Neural progenitor cell (in vitro differentiated cells): ENCODE measurements around the gene CSF2. TPM values are rescaled to one million over a fixed set of nuclear protein-coding genes. Genes with fewer than 3 reads are reported as not detected.

ENCODE experiments used
- DNase-seq: peaks from one replicate; pipeline ENCODE4 v3.0.0-alpha.2; 2016; ENCODE audit warnings: low spot score
- H2AFZ ChIP-seq: fragments of 200-600 bp; sonication (generic); replicated peaks from 2 replicates; pipeline ENCODE4 v1.6.1; 2016; ENCODE audit warnings: antibody characterized with exemption
- H3F3A ChIP-seq: fragments of 200-600 bp; sonication (generic); 2 replicates; pipeline ENCODE4 v1.6.1; 2016; ENCODE audit warnings: antibody characterized with exemption, low read depth
- H3K27ac ChIP-seq: fragments of 200-600 bp; sonication (generic); 2 replicates; pipeline ENCODE4 v1.5.1; 2016; ENCODE audit warnings: mild to moderate bottlenecking
- H3K27me3 ChIP-seq: fragments of 200-600 bp; sonication (generic); 2 replicates; pipeline ENCODE4 v1.6.1; 2016; ENCODE audit warnings: mild to moderate bottlenecking, moderate library complexity
- H3K36me3 ChIP-seq: fragments of 200-600 bp; sonication (generic); 2 replicates; pipeline ENCODE4 v1.5.1; 2016
- H3K4me1 ChIP-seq: fragments of 200-600 bp; sonication (generic); 2 replicates; pipeline ENCODE4 v1.6.1; 2016; ENCODE audit warnings: mixed run types
- H3K4me2 ChIP-seq: fragments of 200-600 bp; sonication (generic); 2 replicates; pipeline ENCODE4 v1.6.1; 2016
- H3K4me3 ChIP-seq: fragments of 200-600 bp; sonication (generic); 2 replicates; pipeline ENCODE4 v1.5.1; 2016
- H3K79me2 ChIP-seq: fragments of 200-600 bp; sonication (generic); 2 replicates; pipeline ENCODE4 v1.6.1; 2016; ENCODE audit warnings: low read depth
- H3K9ac ChIP-seq: fragments of 200-600 bp; sonication (generic); 2 replicates; pipeline ENCODE4 v1.6.1; 2016
- H3K9me3 ChIP-seq: fragments of 200-600 bp; sonication (generic); 2 replicates; pipeline ENCODE4 v1.5.1; 2016; ENCODE audit warnings: low read depth
- H4K20me1 ChIP-seq: fragments of 200-600 bp; sonication (generic); 2 replicates; pipeline ENCODE4 v1.6.1; 2016; ENCODE audit warnings: low read depth
- H3K27ac Mint-ChIP-seq: 3 replicates; pipeline ENCODE4 v1.8.0; 2021; ENCODE audit warnings: mixed read lengths
- H3K27me3 Mint-ChIP-seq: 2 replicates; pipeline ENCODE4 v1.8.0; 2022; ENCODE audit warnings: low read depth, mild to moderate bottlenecking, inconsistent platforms, moderate library complexity, mixed read lengths; ENCODE audit not compliant: insufficient read depth
- H3K36me3 Mint-ChIP-seq: 3 replicates; pipeline ENCODE4 v1.8.0; 2021; ENCODE audit warnings: mixed read lengths
- H3K4me1 Mint-ChIP-seq: 3 replicates; pipeline ENCODE4 v1.8.0; 2021; ENCODE audit warnings: mixed read lengths
- H3K4me3 Mint-ChIP-seq: 3 replicates; pipeline ENCODE4 v1.8.0; 2021; ENCODE audit warnings: mild to moderate bottlenecking, moderate library complexity, mixed read lengths
- H3K9me3 Mint-ChIP-seq: 3 replicates; pipeline ENCODE4 v1.8.0; 2020; ENCODE audit warnings: mixed read lengths
- CTCF ChIP-seq: fragments of 200-600 bp; sonication (generic); IDR thresholded peaks from 2 replicates; pipeline ENCODE4 v1.5.1; 2017; ENCODE audit warnings: antibody characterized with exemption, mild to moderate bottlenecking
- EZH2 ChIP-seq: fragments of 200-600 bp; sonication (generic); IDR thresholded peaks from 2 replicates; pipeline ENCODE4 v1.6.1; 2017; ENCODE audit warnings: antibody characterized with exemption, mild to moderate bottlenecking, moderate library complexity
- EZH2phosphoT487 ChIP-seq: fragments of 200-600 bp; sonication (generic); IDR thresholded peaks from 2 replicates; pipeline ENCODE4 v1.6.1; 2017; ENCODE audit warnings: antibody characterized with exemption
- total RNA-seq: library from RNA; depleted of rRNA; stranded (reverse); fragments of >200 nt; gene quantifications from 2 replicates; pipeline ENCODE4 v1.2.3, GENCODE V29; 2015; ENCODE audit warnings: low replicate concordance

The CSF2 gene
- total RNA-seq, 1 donor from 2014 or later, result not detected

- Histone ChIP-seq H3K4me1 (no peaks in the 10 kb centered on the region), H3K9ac (no peak overlapping the region), H3K27me3 (no peaks in the 10 kb centered on the region), H3K4me3 (no peak overlapping the region), H3K36me3 (no peaks in the 10 kb centered on the region), H4K20me1 (no peaks in the 10 kb centered on the region), H3K79me2 (no peaks in the 10 kb centered on the region), H3K4me2 (no peak overlapping the region), H3K9me3 (no peaks in the 10 kb centered on the region), H3K27ac (no peak overlapping the region), H2AFZ (no peak overlapping the region), H3F3A (no peaks in the 10 kb centered on the region)
- DNase-seq, result no peak
- H3K4me1 Mint-ChIP-seq, result no peaks in the 10 kb centered on the region
- TF ChIP-seq EZH2 (no peak), EZH2phosphoT487 (no peak)
- no peaks in the 10 kb centered on the region for H3K36me3 Mint-ChIP-seq
- no peak overlapping the region for H3K27ac Mint-ChIP-seq
- H3K27me3 Mint-ChIP-seq, result peaks cover 6% of the 10 kb centered on the region
- H3K9me3 Mint-ChIP-seq, result no peaks in the 10 kb centered on the region
- no peak overlapping the region for H3K4me3 Mint-ChIP-seq
Measured at GRCh38 chr5:132087661-132088060, 14.1 kb downstream of the CSF2 start.

- Histone ChIP-seq H3K9ac (no peak overlapping the region), H3K27me3 (no peaks in the 10 kb centered on the region), H3F3A (no peaks in the 10 kb centered on the region), H2AFZ (no peak overlapping the region), H4K20me1 (no peaks in the 10 kb centered on the region), H3K9me3 (no peaks in the 10 kb centered on the region), H3K36me3 (no peaks in the 10 kb centered on the region), H3K27ac (no peak overlapping the region), H3K79me2 (no peaks in the 10 kb centered on the region), H3K4me2 (no peak overlapping the region), H3K4me3 (no peak overlapping the region), H3K4me1 (no peaks in the 10 kb centered on the region)
- H3K27me3 Mint-ChIP-seq, result peaks cover 6% of the 10 kb centered on the region
- no peak overlapping the region for H3K4me3 Mint-ChIP-seq
- H3K9me3 Mint-ChIP-seq, result peaks cover 2% of the 10 kb centered on the region
- H3K4me1 Mint-ChIP-seq, result no peaks in the 10 kb centered on the region
- H3K36me3 Mint-ChIP-seq, result no peaks in the 10 kb centered on the region
- no peak for DNase-seq
- TF ChIP-seq EZH2 (no peak), EZH2phosphoT487 (no peak), CTCF (no peak)
- no peak overlapping the region for H3K27ac Mint-ChIP-seq
Measured at GRCh38 chr5:132089363-132089762, 15.8 kb downstream of the CSF2 start.

GRCh38 chr5:132090107-132090506 lies 16.5 kb downstream of the CSF2 start:
- Histone ChIP-seq H3K79me2 (no peaks in the 10 kb centered on the region), H2AFZ (no peak overlapping the region), H3K4me3 (no peak overlapping the region), H3K27ac (no peak overlapping the region), H3F3A (no peaks in the 10 kb centered on the region), H3K9ac (no peak overlapping the region), H4K20me1 (no peaks in the 10 kb centered on the region), H3K27me3 (no peaks in the 10 kb centered on the region), H3K36me3 (no peaks in the 10 kb centered on the region), H3K4me2 (no peak overlapping the region), H3K4me1 (no peaks in the 10 kb centered on the region), H3K9me3 (no peaks in the 10 kb centered on the region)
- TF ChIP-seq CTCF (no peak), EZH2 (no peak), EZH2phosphoT487 (no peak)
- no peak for DNase-seq
- Mint-ChIP-seq H3K9me3 (peaks cover 2% of the 10 kb centered on the region), H3K36me3 (no peaks in the 10 kb centered on the region), H3K4me3 (no peak overlapping the region), H3K4me1 (no peaks in the 10 kb centered on the region), H3K27ac (no peak overlapping the region), H3K27me3 (peaks cover 7% of the 10 kb centered on the region)

GRCh38 chr5:132093271-132093670 lies 19.7 kb downstream of the CSF2 start:
- Mint-ChIP-seq H3K27ac (no peak overlapping the region), H3K4me1 (no peaks in the 10 kb centered on the region), H3K4me3 (no peak overlapping the region), H3K36me3 (no peaks in the 10 kb centered on the region), H3K27me3 (peaks cover 15% of the 10 kb centered on the region), H3K9me3 (peaks cover 2% of the 10 kb centered on the region)
- no peaks in the 10 kb centered on the region for H3K79me2 ChIP-seq
- H3K9ac ChIP-seq, result no peak overlapping the region
- no peak for DNase-seq
- no peak overlapping the region for H3K27ac ChIP-seq
- no peaks in the 10 kb centered on the region for H3K9me3 ChIP-seq
- H3K4me3 ChIP-seq, result no peak overlapping the region
- no peaks in the 10 kb centered on the region for H3K4me1 ChIP-seq
- H3K27me3 ChIP-seq, result no peaks in the 10 kb centered on the region
- no peak overlapping the region for H2AFZ ChIP-seq
- H3K4me2 ChIP-seq, result no peak overlapping the region
- no peaks in the 10 kb centered on the region for H3K36me3 ChIP-seq
- H3F3A ChIP-seq, result no peaks in the 10 kb centered on the region
- TF ChIP-seq EZH2phosphoT487, result no peak
- no peak for TF ChIP-seq EZH2
- no peak for TF ChIP-seq CTCF
- no peaks in the 10 kb centered on the region for H4K20me1 ChIP-seq
